Measurements from ENCODE around the gene DRG2. TPM values are rescaled to one million over a fixed set of nuclear protein-coding genes. Genes with fewer than 3 reads are reported as not detected.

Gene DRG2
- total RNA-seq, 1 donor = 40.2 TPM

DNA sequence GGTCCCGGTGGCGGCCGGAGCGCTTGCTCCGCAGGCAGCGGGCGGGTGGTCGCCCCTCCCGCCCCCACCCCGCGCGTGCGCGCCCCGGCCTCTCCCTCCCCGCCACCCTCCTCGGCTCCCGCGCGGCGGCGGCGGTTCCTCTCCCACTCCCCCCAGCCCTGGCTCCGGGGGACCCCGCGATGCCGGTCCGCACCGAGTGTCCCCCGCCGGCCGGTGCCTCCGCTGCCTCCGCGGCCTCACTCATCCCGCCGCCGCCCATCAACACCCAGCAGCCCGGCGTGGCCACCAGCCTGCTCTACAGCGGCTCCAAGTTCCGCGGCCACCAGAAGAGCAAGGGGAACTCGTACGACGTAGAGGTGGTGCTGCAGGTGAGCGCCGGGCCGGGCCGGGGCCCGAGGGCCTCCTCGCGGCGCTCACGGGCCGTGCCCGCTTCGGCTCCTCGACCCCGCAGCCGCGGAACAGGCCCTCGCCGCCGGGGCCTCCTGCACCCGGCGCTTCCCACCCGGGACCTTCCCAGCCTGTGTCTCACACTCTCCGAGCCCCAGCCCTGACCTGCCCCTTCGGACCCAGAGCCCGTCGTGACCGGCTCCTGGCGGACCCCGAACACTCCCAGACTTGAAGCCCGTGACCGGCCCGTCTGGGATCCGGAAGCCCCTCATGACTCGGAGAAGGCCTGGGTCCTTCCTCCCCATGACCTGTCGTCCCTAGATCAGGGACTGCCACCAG is 48.0 kb upstream of the DRG2 start:
- DNase-seq (ENCODE audit: insufficient read length, low spot score, missing footprints) = peak; percentile 84
- H3K79me2 ChIP-seq (ENCODE audit: insufficient read depth, low read length) = peaks cover 72% of the 10 kb centered on the region
- peak overlapping the region; percentile 91 for H3K4me2 ChIP-seq (ENCODE audit: insufficient read depth, low read length)

DNA sequence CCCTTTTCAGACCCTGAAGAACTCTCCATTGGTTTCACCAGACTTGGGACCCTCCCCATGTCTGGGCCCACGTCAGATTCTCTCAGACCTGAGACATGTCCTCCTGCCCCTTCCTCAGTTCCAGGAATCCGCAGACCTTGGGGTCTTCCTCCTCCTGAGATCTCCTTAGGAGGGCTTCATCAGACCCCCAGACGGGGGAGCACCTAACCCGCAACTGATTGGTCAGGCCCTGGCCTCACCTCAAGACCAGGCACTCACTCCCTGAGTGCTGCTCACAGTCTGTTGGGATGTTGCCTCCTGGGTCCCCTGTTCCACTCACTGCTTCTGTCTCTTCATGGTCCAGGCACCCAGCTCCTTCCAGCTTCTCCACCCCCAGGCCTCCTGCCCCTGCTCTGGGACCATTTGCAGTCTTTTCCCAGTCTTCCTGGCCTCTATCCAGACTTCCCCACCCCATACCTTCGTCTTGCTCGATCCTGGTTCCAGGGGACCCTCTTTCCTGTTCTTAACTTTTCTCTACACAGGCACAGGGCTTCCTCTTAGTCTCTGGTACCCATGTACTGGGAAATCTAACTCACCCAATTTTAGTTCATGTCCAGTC is 47.4 kb upstream of the DRG2 start:
- H3K27ac ChIP-seq (ENCODE audit: low read depth, low read length) = peak overlapping the region; percentile 59
- peaks cover 5% of the 10 kb centered on the region for H3K36me3 ChIP-seq (ENCODE audit: insufficient read depth, low read length)
- peaks cover 31% of the 10 kb centered on the region for H3K4me1 ChIP-seq (ENCODE audit: insufficient read depth, low read length)
- peak overlapping the region; percentile 77 for H2AFZ ChIP-seq (ENCODE audit: low read length)
- H3K79me2 ChIP-seq (ENCODE audit: insufficient read depth, low read length) = peaks cover 77% of the 10 kb centered on the region
- peak overlapping the region; percentile 90 for H3K4me3 ChIP-seq (ENCODE audit: insufficient read depth, low read length)
- H3K4me2 ChIP-seq (ENCODE audit: insufficient read depth, low read length) = peak overlapping the region; percentile 91
- H4K20me1 ChIP-seq (ENCODE audit: insufficient read depth, low read length) = peaks cover 20% of the 10 kb centered on the region
- H3K27me3 ChIP-seq (ENCODE audit: insufficient read depth, low read length) = no peaks in the 10 kb centered on the region
- no peaks in the 10 kb centered on the region for H3K9me3 ChIP-seq (ENCODE audit: low read depth, low read length)
- TF ChIP-seq, protein P1, sequence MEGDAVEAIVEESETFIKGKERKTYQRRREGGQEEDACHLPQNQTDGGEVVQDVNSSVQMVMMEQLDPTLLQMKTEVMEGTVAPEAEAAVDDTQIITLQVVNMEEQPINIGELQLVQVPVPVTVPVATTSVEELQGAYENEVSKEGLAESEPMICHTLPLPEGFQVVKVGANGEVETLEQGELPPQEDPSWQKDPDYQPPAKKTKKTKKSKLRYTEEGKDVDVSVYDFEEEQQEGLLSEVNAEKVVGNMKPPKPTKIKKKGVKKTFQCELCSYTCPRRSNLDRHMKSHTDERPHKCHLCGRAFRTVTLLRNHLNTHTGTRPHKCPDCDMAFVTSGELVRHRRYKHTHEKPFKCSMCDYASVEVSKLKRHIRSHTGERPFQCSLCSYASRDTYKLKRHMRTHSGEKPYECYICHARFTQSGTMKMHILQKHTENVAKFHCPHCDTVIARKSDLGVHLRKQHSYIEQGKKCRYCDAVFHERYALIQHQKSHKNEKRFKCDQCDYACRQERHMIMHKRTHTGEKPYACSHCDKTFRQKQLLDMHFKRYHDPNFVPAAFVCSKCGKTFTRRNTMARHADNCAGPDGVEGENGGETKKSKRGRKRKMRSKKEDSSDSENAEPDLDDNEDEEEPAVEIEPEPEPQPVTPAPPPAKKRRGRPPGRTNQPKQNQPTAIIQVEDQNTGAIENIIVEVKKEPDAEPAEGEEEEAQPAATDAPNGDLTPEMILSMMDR (IDR thresholded peaks at IDR 0.05; ENCODE audit: extremely low read depth, low read depth, low read length) = no peak
- DNase-seq (ENCODE audit: insufficient read length, low spot score, missing footprints) = no peak

More for the DNA sequence above, 48.0 kb upstream of the DRG2 start:
- Histone ChIP-seq H3K4me3 (ENCODE audit: insufficient read depth, low read length) (peak overlapping the region; percentile 90), H3K9me3 (ENCODE audit: low read depth, low read length) (no peaks in the 10 kb centered on the region), H3K27me3 (ENCODE audit: insufficient read depth, low read length) (no peaks in the 10 kb centered on the region), H3K4me1 (ENCODE audit: insufficient read depth, low read length) (peaks cover 31% of the 10 kb centered on the region), H3K36me3 (ENCODE audit: insufficient read depth, low read length) (no peaks in the 10 kb centered on the region), H4K20me1 (ENCODE audit: insufficient read depth, low read length) (peaks cover 20% of the 10 kb centered on the region), H3K27ac (ENCODE audit: low read depth, low read length) (peak overlapping the region; percentile 65), H2AFZ (ENCODE audit: low read length) (peak overlapping the region; percentile 77)
- TF ChIP-seq, protein P1 (IDR thresholded peaks at IDR 0.05; ENCODE audit: extremely low read depth, low read depth, low read length) = no peak

DNA sequence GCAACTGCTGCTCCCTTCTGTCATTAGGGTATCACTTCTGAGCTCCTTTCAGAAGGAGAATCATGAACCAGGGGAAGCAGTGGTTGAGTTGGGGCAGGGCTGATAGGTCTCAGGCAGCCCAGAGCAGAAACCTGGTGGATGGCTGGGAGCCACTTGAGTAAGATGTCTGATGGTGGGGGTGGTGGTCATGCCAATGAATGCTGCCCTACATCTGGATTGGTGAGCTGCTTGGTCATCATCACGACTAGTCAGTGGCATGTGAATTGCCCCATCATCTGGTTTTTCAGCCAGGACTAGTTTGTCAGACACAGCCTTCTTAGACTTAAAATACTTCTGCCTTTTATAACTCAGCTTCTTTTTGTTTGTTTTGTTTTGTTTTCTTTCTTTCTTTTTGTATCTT is 46.0 kb upstream of the DRG2 start:
- TF ChIP-seq, protein P1 (IDR thresholded peaks at IDR 0.05; ENCODE audit: extremely low read depth, low read depth, low read length) = no peak
- Histone ChIP-seq H3K4me3 (ENCODE audit: insufficient read depth, low read length) (no peak overlapping the region), H3K4me2 (ENCODE audit: insufficient read depth, low read length) (peak overlapping the region; percentile 53), H3K4me1 (ENCODE audit: insufficient read depth, low read length) (peaks cover 31% of the 10 kb centered on the region), H3K27me3 (ENCODE audit: insufficient read depth, low read length) (no peaks in the 10 kb centered on the region), H3K79me2 (ENCODE audit: insufficient read depth, low read length) (peaks cover 71% of the 10 kb centered on the region), H3K36me3 (ENCODE audit: insufficient read depth, low read length) (peaks cover 14% of the 10 kb centered on the region), H4K20me1 (ENCODE audit: insufficient read depth, low read length) (peaks cover 20% of the 10 kb centered on the region), H3K27ac (ENCODE audit: low read depth, low read length) (peak overlapping the region; percentile 54), H3K9me3 (ENCODE audit: low read depth, low read length) (no peaks in the 10 kb centered on the region), H2AFZ (ENCODE audit: low read length) (no peak overlapping the region)
- DNase-seq (ENCODE audit: insufficient read length, low spot score, missing footprints) = peak; percentile 93

DNA sequence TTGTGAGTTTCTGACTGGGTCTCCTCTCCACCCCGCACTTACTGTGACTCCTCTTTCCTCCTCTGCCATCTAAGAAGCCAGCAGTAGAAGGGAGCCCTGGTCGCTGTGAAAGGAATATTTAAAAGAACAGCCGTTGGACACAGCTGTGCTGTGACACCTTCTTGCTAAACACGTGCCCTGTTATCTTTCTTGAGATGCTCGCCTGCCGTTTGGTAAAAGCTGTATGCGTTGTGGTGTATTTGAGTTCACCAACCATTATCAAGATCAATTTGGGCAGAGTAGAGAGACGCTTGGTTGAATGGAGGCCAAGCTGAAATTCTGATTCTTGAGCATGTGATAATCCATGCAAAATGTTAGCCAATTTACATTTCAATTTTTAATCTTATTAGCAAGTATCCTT is 44.8 kb upstream of the DRG2 start:
- TF ChIP-seq, protein P1 (IDR thresholded peaks at IDR 0.05; ENCODE audit: extremely low read depth, low read depth, low read length) = no peak
- no peaks in the 10 kb centered on the region for H3K9me3 ChIP-seq (ENCODE audit: low read depth, low read length)

More for the DNA sequence above, 44.8 kb upstream of the DRG2 start:
- H3K4me1 ChIP-seq (ENCODE audit: insufficient read depth, low read length) = peaks cover 29% of the 10 kb centered on the region
- no peak overlapping the region for H3K27ac ChIP-seq (ENCODE audit: low read depth, low read length)
- peaks cover 20% of the 10 kb centered on the region for H4K20me1 ChIP-seq (ENCODE audit: insufficient read depth, low read length)
- no peak overlapping the region for H3K4me3 ChIP-seq (ENCODE audit: insufficient read depth, low read length)
- no peak for DNase-seq (ENCODE audit: insufficient read length, low spot score, missing footprints)
- H3K4me2 ChIP-seq (ENCODE audit: insufficient read depth, low read length) = no peak overlapping the region
- no peaks in the 10 kb centered on the region for H3K27me3 ChIP-seq (ENCODE audit: insufficient read depth, low read length)
- peaks cover 61% of the 10 kb centered on the region for H3K79me2 ChIP-seq (ENCODE audit: insufficient read depth, low read length)
- H2AFZ ChIP-seq (ENCODE audit: low read length) = no peak overlapping the region
- H3K36me3 ChIP-seq (ENCODE audit: insufficient read depth, low read length) = peaks cover 23% of the 10 kb centered on the region

Measured in osteoblast (primary cell).